ENCODE results near the gene PFKL. TPM values are rescaled to one million over a fixed set of nuclear protein-coding genes. Genes with fewer than 3 reads are reported as not detected.

Gene PFKL
- total RNA-seq, 1 donor from 2014 or later, result 48.7 TPM

DNA sequence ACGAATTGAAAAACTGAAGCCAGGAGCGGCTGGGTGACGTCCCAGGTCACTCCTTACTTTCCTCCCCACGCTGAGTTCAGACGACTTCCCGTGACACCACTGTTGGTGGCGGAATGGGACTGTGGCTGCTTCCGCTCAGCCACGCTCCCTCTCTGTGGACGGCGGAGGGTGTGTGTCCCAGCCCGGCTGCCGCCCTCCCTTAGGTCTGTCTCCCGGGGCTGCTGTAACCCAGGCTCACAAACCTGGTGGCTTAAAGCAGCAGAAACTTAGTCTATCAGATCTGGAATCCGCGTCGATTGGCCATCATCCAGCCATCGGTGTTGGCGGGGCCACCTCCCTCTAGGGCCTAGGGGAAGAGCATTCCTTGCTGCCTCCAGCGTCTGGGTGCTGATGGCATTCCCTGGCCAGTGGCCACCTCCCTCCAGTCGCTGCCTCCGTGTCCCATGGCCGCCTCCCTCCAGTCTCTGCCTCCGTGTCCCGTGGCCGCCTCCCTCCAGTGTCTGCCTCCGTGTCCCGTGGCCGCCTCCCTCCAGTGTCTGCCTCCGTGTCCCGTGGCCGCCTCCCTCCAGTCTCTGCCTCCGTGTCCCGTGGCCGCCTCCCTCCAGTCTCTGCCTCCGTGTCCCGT, 71.0 kb downstream of the PFKL start:
- peak overlapping the region; percentile 59 for H3K4me3 Mint-ChIP-seq
- peaks cover 51% of the 10 kb centered on the region for H3K27me3 ChIP-seq
- DNase-seq (ENCODE audit: low spot score), result no peak
- no peaks in the 10 kb centered on the region for H3K36me3 Mint-ChIP-seq
- no peaks in the 10 kb centered on the region for H3F3A ChIP-seq (ENCODE audit: low read depth)
- no peaks in the 10 kb centered on the region for H3K36me3 ChIP-seq
- no peak overlapping the region for H3K27ac Mint-ChIP-seq
- H3K27me3 Mint-ChIP-seq (ENCODE audit: insufficient read depth, low read depth), result peaks cover 28% of the 10 kb centered on the region
- no peak overlapping the region for H3K4me3 ChIP-seq
- H3K9ac ChIP-seq, result no peak overlapping the region
- H2AFZ ChIP-seq (replicated peaks), result no peak overlapping the region
- TF ChIP-seq EZH2 (IDR thresholded peaks at IDR 0.05) (no peak), EZH2phosphoT487 (IDR thresholded peaks at IDR 0.05) (no peak), CTCF (IDR thresholded peaks at IDR 0.05) (no peak)
- no peak overlapping the region for H3K4me2 ChIP-seq
- H3K9me3 ChIP-seq (ENCODE audit: low read depth), result no peaks in the 10 kb centered on the region
- no peaks in the 10 kb centered on the region for H3K79me2 ChIP-seq (ENCODE audit: low read depth)
- peaks cover 4% of the 10 kb centered on the region for H3K4me1 ChIP-seq
- no peaks in the 10 kb centered on the region for H4K20me1 ChIP-seq (ENCODE audit: low read depth)
- H3K27ac ChIP-seq, result no peak overlapping the region
- peaks cover 11% of the 10 kb centered on the region for H3K9me3 Mint-ChIP-seq
- H3K4me1 Mint-ChIP-seq, result no peaks in the 10 kb centered on the region

- H3K9me3 ChIP-seq (ENCODE audit: low read depth), result no peaks in the 10 kb centered on the region
- no peak overlapping the region for H3K27ac ChIP-seq
- DNase-seq (ENCODE audit: low spot score), result no peak
- H3K36me3 Mint-ChIP-seq, result no peaks in the 10 kb centered on the region
- H3F3A ChIP-seq (ENCODE audit: low read depth), result no peaks in the 10 kb centered on the region
- H3K4me2 ChIP-seq, result no peak overlapping the region
- H3K9me3 Mint-ChIP-seq, result peaks cover 13% of the 10 kb centered on the region
- H3K27me3 ChIP-seq, result peaks cover 51% of the 10 kb centered on the region
- H3K36me3 ChIP-seq, result no peaks in the 10 kb centered on the region
- no peaks in the 10 kb centered on the region for H4K20me1 ChIP-seq (ENCODE audit: low read depth)
- peaks cover 4% of the 10 kb centered on the region for H3K4me1 ChIP-seq
- H3K4me3 ChIP-seq, result no peak overlapping the region
- TF ChIP-seq CTCF (IDR thresholded peaks at IDR 0.05) (no peak), EZH2 (IDR thresholded peaks at IDR 0.05) (no peak), EZH2phosphoT487 (IDR thresholded peaks at IDR 0.05) (no peak)
- no peak overlapping the region for H3K27ac Mint-ChIP-seq
- H3K79me2 ChIP-seq (ENCODE audit: low read depth), result no peaks in the 10 kb centered on the region
- H3K4me1 Mint-ChIP-seq, result no peaks in the 10 kb centered on the region
- H3K4me3 Mint-ChIP-seq, result peak overlapping the region; percentile 58
- peaks cover 28% of the 10 kb centered on the region for H3K27me3 Mint-ChIP-seq (ENCODE audit: insufficient read depth, low read depth)
- H2AFZ ChIP-seq (replicated peaks), result no peak overlapping the region
- no peak overlapping the region for H3K9ac ChIP-seq
Measured at GRCh38 chr21:44371596-44371995, 71.7 kb downstream of the PFKL start.

DNA sequence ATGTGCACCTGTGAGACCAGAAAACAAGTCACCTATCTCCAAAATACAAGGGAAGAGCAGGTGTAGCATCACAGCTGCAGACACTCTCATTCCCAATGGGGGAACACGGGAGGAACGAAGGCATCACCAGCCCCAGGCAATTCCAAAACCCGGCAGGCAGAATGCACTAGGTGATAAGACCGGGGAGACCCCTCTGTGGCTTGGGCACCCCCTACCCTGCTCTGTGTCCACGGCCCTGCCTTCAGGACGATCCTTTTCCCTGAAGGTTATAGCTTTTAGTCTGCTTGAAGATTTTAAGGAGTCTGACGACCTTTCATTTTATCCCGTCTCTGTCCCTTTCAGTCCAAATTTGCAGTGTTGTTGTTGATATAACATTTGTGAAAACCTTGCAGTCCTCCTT, 72.8 kb downstream of the PFKL start:
- Histone ChIP-seq H3K4me3 (no peak overlapping the region), H3K27ac (no peak overlapping the region), H3K27me3 (peaks cover 50% of the 10 kb centered on the region), H3K36me3 (no peaks in the 10 kb centered on the region), H3K4me2 (no peak overlapping the region), H2AFZ (replicated peaks) (no peak overlapping the region), H3K9ac (no peak overlapping the region), H3K79me2 (ENCODE audit: low read depth) (no peaks in the 10 kb centered on the region), H3F3A (ENCODE audit: low read depth) (no peaks in the 10 kb centered on the region), H4K20me1 (ENCODE audit: low read depth) (no peaks in the 10 kb centered on the region), H3K9me3 (ENCODE audit: low read depth) (no peaks in the 10 kb centered on the region), H3K4me1 (peaks cover 4% of the 10 kb centered on the region)
- peaks cover 5% of the 10 kb centered on the region for H3K4me1 Mint-ChIP-seq
- TF ChIP-seq EZH2phosphoT487 (IDR thresholded peaks at IDR 0.05) (no peak), EZH2 (IDR thresholded peaks at IDR 0.05) (no peak), CTCF (IDR thresholded peaks at IDR 0.05) (no peak)
- peaks cover 29% of the 10 kb centered on the region for H3K27me3 Mint-ChIP-seq (ENCODE audit: insufficient read depth, low read depth)
- no peak overlapping the region for H3K27ac Mint-ChIP-seq
- DNase-seq (ENCODE audit: low spot score), result no peak
- H3K9me3 Mint-ChIP-seq, result peaks cover 13% of the 10 kb centered on the region
- H3K4me3 Mint-ChIP-seq, result no peak overlapping the region
- no peaks in the 10 kb centered on the region for H3K36me3 Mint-ChIP-seq

All from neural progenitor cell (in vitro differentiated cells).